MM.1S (cell line): ENCODE data around the gene CCND1.

ENCODE experiments used
- EZH2 ChIP-seq: fragments of 300-600 bp; sonication (generic); optimal IDR thresholded peaks from 2 replicates; pipeline ENCODE3; 2017; ENCODE audit warnings: low read depth, mild to moderate bottlenecking, antibody characterized with exemption, low read length, mixed read lengths
- TF ChIP-seq, protein P1 (sequence below): fragments of 300-600 bp; sonication (generic); IDR thresholded peaks from 2 replicates; pipeline ENCODE4 v1.5.1; 2016; ENCODE audit warnings: antibody characterized with exemption, low read length, mixed read lengths

DNA sequence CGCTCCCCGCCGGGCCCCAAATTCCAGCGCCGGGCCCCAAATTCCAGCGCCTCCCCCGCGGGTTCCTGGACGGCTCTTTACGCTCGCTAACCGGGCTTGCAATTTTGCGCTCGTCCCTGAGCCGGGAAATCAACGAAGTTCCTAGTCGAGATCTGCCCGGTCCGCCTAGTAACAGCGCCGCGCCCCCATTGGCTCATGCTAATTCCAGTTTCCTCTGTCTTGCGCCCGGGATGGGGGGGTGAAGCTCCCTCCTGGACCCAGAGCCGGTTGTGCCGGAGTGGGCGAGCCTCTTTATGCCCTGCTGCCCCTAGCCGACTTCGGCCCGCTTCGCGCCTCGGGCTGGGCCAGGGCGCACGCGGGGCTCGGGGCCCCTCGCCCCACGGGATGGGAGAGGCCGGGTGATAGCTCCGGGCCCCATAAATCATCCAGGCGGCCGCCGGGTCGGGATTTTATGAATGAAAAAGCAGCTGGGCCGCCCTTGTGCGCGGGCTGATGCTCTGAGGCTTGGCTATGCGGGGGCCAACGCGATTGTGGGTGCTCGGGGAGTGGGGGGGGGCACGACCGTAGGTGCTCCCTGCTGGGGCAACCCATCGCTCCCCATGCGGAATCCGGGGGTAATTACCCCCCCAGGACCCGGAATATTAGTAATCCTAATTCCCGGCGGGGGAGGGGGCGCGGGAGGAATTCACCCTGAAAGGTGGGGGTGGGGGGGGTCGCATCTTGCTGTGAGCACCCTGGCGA is 1.8 kb upstream of the CCND1 start:
- TF ChIP-seq, protein P1, sequence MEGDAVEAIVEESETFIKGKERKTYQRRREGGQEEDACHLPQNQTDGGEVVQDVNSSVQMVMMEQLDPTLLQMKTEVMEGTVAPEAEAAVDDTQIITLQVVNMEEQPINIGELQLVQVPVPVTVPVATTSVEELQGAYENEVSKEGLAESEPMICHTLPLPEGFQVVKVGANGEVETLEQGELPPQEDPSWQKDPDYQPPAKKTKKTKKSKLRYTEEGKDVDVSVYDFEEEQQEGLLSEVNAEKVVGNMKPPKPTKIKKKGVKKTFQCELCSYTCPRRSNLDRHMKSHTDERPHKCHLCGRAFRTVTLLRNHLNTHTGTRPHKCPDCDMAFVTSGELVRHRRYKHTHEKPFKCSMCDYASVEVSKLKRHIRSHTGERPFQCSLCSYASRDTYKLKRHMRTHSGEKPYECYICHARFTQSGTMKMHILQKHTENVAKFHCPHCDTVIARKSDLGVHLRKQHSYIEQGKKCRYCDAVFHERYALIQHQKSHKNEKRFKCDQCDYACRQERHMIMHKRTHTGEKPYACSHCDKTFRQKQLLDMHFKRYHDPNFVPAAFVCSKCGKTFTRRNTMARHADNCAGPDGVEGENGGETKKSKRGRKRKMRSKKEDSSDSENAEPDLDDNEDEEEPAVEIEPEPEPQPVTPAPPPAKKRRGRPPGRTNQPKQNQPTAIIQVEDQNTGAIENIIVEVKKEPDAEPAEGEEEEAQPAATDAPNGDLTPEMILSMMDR = no peak
- no peak for TF ChIP-seq EZH2
